GM12872 (cell line): ENCODE measurements around the gene SLC28A3.

ENCODE experiments used
- CTCF ChIP-seq: IDR thresholded peaks from 3 replicates; pipeline ENCODE4 v1.5.1; 2011; ENCODE audit warnings: low read depth, mild to moderate bottlenecking, low read length, moderate library complexity; ENCODE audit not compliant: insufficient read depth

The SLC28A3 gene

GRCh38 chr9:84296146-84296843 lies 44.3 kb downstream of the SLC28A3 start:
- no peak for TF ChIP-seq CTCF

DNA sequence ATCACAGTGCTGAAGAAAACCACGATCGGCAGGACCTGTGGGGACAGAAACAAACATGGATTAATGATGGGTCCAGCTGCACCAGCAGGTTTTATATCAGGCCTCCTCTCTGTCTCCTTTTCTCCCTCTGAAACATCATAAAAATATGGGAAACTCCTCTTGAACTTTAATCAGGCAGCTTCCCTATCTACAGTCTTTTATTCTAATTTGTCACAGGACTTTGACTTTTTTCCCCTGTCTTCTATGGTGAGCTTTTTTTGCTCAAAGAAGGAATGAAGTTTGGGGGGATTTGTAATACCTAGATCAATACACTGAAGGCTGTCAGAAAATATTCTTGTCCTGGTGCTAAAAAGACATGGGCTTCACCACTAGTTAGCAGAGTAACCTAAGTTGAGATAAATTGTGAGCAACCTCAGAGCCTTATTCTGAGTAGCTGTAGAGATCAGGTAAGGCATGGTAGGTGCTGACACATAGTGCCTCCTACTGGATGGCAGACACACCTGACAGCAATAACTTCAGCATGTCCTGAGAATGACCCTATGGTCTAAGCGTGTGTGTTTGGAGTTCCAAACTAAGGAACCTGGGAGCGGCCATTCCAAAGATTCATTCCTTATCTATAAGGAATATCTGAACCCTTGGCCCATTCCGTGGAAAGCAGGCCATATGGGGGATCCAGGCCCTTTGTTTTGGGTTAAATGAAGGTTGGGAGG lies 46.2 kb downstream of the SLC28A3 start:
- peak; percentile 36; the same call in 2 of the 3 replicates for TF ChIP-seq CTCF

GRCh38 chr9:84293001-84293798 lies 47.4 kb downstream of the SLC28A3 start:
- TF ChIP-seq CTCF = no peak

GRCh38 chr9:84285381-84285780 lies 55.2 kb downstream of the SLC28A3 start:
- TF ChIP-seq CTCF = no peak

- no peak for TF ChIP-seq CTCF
Measured at GRCh38 chr9:84283946-84284345, 56.6 kb downstream of the SLC28A3 start.

DNA sequence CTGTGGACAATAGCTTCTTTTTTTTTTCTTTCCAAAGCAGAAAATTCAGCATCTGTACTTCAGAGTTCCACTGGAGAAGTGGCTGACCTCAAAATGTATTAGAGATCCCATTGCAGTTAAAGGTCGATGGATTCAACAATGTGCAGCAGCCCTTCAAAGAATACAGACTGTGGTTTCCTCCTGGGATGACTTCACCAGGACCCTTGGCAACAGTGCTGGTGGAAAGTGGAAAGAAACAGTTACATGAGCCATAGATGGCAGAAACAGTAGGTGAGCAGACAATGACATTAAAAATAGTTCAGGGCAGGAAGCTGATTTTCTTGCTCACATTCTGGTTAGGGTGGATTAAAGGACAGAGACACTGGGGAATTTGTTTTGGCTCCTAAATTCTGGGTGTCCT lies 62.4 kb downstream of the SLC28A3 start:
- TF ChIP-seq CTCF = no peak

- no peak for TF ChIP-seq CTCF
Measured at GRCh38 chr9:84277646-84278045, 62.9 kb downstream of the SLC28A3 start.
